Right lung (tissue), 5 donors: Measurements from ENCODE around the gene BOK. TPM values are rescaled to one million over a fixed set of nuclear protein-coding genes. Genes with fewer than 3 reads are reported as not detected.
A peak's percentile ranks its signal among the peaks of the same experiment; 100 is the strongest.
"Not testable (repeated sequence)": the region's sequence is repeated elsewhere in the genome, so short reads cannot be mapped to it uniquely, and the experiment has no call there.

ENCODE experiments used
- DNase-seq, 2 donors: peaks; one replicate each; pipeline ENCODE4 v3.0.0-alpha.2; 2013
- polyA plus RNA-seq, 5 donors: library from polyadenylated mRNA; unstranded; fragments of 120-200 nt; gene quantifications; one replicate each; pipeline versions ENCODE4 v1.2.1 to v1.2.3, GENCODE V29; 2013; ENCODE audit warnings: inconsistent platforms in 1 of 5, low replicate concordance in 1 of 5; ENCODE audit not compliant: insufficient read length in 5 of 5, insufficient read depth in 1 of 5

BOK gene
- polyA plus RNA-seq, 5 donors, result 14.8 to 35.3 (median 21.5) TPM

DNA sequence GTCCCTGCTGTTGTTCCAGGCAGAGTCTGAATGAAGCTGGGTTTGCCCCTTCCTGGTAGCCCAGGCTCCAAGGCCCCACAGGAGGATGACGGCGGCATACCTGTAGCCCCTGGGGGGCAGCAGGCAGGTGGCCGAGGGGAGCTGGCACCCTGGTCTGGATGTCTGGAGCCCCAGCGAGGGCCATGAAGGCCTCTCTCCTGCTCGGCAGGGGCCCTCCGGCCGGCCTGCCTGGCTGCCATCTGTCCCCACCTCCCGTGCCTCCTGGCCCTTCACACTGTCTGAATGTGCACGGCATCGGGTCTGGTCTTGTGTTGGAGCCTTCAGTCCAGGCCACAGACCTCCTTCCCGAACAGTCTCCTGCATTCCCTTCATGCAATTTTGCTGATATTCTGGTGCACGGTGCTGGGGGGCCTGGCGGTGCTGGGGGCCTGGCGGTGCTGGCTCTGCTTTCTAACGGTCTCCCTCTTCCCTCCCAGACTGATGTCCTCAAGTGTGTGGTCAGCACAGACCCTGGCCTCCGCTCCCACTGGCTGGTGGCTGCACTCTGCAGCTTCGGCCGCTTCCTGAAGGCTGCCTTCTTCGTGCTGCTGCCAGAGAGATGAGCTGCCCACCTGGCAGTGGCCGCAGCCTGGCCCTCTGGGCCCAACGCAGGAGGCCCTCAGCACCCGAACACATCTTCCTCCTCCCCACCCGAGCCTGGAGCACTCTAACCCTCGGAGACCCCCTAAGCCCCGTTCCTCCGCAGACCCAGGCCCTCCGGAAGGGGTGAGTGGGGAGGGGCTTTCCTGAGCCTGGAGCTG, 13.5 kb downstream of the BOK start:
- DNase-seq, result no peak

- DNase-seq, result not testable (repeated sequence)
Measured at GRCh38 chr2:241572915-241573651, 14.5 kb downstream of the BOK start.

GRCh38 chr2:241573741-241574140, 15.2 kb downstream of the BOK start:
- no peak for DNase-seq

DNA sequence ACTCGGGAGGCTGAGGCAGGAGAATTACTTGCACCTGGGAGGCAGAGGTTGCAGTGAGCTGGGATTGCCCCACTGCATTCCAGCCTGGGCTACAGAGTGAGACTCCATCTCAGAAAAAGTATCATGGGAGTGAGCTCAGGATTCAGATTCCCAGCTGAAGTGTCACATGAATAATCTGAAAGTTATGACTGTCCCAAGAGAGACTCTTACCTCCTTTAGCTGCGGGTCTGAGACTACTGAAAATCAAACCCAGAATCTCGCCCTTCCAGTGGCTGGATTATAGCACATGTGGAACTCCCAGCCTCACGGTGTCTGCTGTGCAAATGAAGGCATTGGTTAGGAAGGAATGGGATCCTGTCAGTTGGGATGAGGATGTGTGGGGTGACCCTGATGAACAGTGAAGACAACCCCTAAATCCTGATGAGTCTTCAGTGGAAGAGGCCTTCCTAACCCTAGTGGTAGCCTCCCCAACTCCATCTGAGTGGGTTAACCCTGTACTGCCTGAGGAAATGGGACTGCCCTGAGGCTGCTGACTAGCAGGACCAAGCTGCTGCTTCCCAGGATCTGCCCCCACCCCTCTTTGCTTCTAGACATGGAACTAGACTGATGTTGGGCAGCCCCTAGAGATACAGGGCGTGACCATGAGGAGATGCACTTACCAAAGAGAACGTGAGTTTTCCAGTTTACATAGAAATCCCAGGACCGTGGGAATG, 16.5 kb downstream of the BOK start:
- no peak for DNase-seq

GRCh38 chr2:241575624-241576292, 17.2 kb downstream of the BOK start:
- DNase-seq, result no peak

- no peak for DNase-seq
Measured at GRCh38 chr2:241576293-241576654, 17.7 kb downstream of the BOK start.

GRCh38 chr2:241577413-241578122, 19.0 kb downstream of the BOK start:
- DNase-seq, result peak; percentile 52 to 58

GRCh38 chr2:241579281-241579680, 20.7 kb downstream of the BOK start:
- no peak for DNase-seq

GRCh38 chr2:241582328-241582727, 23.8 kb downstream of the BOK start:
- DNase-seq, result no peak

DNA sequence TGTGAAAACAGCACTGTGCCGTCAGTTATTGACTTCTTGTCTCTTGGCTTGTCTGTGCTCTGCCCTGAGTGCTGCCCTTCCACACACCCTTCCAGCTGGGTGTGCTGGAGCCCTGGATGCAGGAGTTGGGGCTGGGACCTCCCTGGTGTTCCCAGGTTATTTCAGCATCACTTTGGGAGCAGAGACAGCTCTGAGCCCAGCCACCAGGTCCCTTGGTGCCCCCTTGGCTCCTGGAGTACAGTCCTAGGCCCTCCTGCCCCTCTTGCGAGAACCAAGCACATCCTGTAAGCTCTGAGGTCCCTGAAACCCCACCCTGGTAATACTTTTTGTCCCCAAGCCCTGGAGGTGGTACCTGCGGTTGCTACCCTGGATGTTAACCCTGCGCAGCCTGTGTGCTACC, 24.3 kb downstream of the BOK start:
- DNase-seq, result no peak

DNA sequence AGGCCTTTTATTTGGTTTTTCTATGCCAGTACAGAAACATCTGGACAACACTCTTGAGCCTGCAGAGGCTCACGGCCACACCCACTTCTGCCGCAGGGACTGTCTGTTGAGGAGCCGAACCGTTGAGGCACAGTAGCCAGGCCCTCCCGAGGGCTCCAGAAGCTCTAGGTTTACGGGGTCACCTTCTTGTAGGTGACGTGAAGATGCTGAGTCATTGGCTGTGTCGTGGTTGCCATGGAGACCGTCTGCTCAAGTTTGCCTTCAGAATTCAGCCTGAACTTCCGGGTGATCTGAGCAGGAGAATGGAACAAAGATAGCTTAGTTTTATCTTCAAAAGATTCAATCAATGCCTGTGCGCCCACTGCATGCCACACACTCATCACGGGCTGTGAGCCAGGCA, 25.9 kb downstream of the BOK start:
- no peak for DNase-seq

- DNase-seq, result no peak
Measured at GRCh38 chr2:241586564-241587264, 28.2 kb downstream of the BOK start.

GRCh38 chr2:241589863-241590262, 31.3 kb downstream of the BOK start:
- DNase-seq, result not testable (repeated sequence)

DNA sequence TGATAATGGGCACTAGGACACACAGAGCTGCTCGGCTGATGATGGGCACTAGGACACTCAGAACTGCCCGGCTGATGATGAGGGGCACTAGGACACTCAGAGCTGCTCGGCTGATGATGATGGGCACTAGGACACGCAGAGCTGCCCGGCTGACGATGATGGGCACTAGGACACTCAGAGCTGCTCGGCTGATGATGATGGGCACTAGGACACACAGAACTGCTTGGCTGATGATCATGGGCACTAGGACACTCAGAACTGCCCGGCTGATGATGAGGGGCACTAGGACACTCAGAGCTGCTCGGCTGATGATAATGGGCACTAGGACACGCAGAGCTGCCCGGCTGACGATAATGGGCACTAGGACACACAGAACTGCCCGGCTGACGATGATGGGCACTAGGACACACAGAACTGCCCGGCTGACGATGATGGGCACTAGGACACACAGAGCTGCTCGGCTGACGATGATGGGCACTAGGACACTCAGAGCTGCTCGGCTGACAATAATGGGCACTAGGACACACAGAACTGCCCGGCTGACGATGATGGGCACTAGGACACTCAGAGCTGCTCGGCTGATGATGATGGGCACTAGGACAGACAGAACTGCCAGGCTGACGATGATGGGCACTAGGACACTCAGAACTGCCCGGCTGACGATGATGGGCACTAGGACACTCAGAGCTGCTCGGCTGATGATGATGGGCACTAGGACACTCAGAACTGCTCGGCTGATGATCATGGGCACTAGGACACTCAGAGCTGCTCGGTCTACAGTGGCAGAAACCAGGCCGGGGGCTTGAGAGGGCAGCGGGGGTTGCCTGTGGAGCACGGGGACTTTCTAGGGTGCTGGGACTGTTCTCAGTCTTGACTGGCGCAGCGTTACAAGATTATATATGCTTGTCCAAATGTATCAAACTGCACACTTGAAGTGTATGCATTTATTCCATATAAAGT, 32.2 kb downstream of the BOK start:
- DNase-seq, result not testable (repeated sequence)

GRCh38 chr2:241592126-241592845, 33.7 kb downstream of the BOK start:
- no peak for DNase-seq

DNA sequence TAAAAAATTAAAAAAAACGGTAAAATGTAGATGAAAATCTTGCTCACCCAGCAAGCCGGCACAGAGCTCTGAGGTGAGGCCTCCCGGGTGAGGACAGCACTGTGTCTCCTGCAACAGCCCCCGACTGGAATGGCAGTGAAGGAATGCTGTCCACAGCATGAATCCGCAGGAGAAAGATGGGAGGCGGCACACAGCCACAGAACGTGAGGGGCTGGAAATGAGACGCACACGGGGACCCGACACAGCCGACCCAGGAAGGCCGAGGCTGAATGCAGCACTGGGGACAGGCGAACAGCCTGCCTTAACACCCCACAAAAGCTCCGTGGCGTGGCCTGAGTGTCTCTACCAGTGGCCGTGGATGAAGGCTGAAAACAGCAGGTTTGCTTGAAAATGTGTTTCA, 34.7 kb downstream of the BOK start:
- no peak for DNase-seq

GRCh38 chr2:241595600-241596140, 37.1 kb downstream of the BOK start:
- no peak for DNase-seq

DNA sequence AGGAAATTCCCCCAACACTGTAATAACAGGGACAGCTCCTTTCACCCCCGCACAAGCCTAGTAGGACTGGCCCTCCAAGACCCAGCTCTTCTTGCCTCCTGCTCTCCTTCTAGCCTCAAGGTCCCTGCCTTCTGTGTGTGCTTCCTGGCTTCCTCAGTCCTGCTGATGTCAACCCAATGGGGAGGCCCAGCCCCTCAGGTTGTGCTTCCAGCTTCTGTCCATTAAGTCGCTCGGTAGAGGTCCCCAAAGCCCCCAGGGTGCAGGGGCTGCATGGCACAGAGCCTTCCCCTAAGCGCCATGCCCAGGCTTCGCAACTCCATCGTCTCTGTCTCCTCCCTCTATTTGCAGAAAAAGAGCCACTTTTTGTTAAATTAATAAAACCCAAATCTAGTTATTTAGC, 39.0 kb downstream of the BOK start:
- no peak for DNase-seq

DNA sequence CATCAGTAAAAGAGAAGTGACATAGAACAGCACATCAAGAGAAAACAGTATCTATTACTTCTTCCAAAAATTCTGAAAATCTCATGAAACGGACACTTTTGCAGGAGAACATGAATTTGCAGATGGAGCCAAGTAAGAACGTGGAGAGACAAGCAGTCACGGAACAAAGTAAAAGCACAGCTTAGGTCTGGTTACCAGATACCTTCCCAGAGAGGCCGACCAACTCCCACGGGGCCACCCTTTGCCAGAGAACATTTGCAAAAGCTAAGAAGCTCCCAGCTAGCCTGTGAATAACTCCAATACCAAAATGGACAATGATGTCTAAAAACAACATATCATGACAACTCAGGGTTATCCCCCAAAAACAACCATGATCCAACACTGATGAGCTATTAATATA, 39.5 kb downstream of the BOK start:
- no peak for DNase-seq
